Coronary artery (tissue), 2 donors: ENCODE measurements around the gene MEIS2.

ENCODE experiments used
- DNase-seq: peaks from one replicate; pipeline ENCODE4 v3.0.0-alpha.2; 2017; ENCODE audit warnings: low spot score
- H3K27ac ChIP-seq, 2 donors: fragments of 200-600 bp; sonication (generic); one replicate each; pipeline ENCODE4 v1.5.1; 2016 to 2019
- H3K4me3 ChIP-seq: fragments of 200-600 bp; sonication (generic); 2 replicates; pipeline ENCODE4 v1.5.1; 2016; ENCODE audit warnings: mild to moderate bottlenecking, moderate library complexity
- CTCF ChIP-seq: fragments of 200-600 bp; sonication (generic); IDR thresholded peaks from one replicate; pipeline ENCODE4 v1.5.1; 2019; ENCODE audit warnings: antibody characterized with exemption

MEIS2 gene

DNA sequence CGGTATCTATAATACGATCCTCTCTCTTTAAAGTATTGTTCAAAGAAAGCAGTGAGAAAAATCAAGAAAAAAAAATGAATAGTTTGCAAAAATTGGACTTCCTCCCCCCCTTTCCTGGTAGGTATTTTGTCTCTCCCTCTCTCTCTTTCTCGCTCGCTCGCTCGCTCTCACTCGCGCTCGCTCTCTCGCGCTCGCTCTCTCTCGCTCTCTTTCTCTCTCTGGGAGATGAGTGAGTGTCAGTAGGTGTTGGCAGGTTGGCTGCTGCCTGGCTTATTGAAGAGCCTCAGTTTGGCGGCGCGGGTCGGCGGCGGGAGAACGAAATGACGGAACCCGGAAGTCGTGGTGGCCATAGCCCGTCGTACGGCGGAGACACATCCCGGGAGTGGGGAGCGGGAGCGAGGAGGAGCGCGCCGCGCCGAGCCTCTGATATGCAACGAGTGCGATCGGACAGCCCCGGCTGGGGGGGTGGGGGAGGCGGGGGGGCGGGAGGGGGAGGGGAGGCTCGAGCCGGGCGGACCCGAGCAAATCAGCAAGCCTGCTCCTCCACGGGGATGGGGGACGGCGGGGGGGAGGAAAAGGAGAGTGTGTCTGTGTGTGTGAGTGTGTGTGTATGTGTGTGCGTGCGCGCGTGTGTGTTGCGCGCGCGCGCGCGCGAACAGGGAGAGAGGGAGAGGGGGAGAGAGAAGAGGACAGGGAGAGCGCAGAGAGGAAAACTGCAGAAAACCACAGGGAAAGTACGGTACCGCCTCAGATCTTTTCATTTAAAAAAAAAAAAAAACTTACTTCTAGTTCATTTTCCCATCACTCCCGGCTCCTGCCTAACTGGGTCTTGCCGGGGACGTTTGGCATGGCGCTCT is at the start of gene MEIS2:
MEIS2 (minus strand) TSS at position 441 of the 857 bp plus-strand sequence. CDS start 1,083 bp downstream, outside the sequence.
- peak; percentile 97 for DNase-seq
- peak within 1 kb of the TSS; percentile 90 to 98 for H3K27ac ChIP-seq
- no peak for TF ChIP-seq CTCF
- H3K4me3 ChIP-seq: peak within 1 kb of the TSS; percentile 93

GRCh38 chr15:37149146-37149545 is 48.8 kb upstream of the MEIS2 start:
- TF ChIP-seq CTCF: no peak

GRCh38 chr15:37148714-37149113 is 48.4 kb upstream of the MEIS2 start:
- no peak for DNase-seq
- TF ChIP-seq CTCF: no peak
- no peak overlapping the region for H3K27ac ChIP-seq

More at GRCh38 chr15:37149146-37149545, 48.8 kb upstream of the MEIS2 start:
- no peak overlapping the region for H3K4me3 ChIP-seq
- no peak overlapping the region for H3K27ac ChIP-seq
- no peak for DNase-seq

GRCh38 chr15:37143351-37143750 is 43.0 kb upstream of the MEIS2 start:
- no peak overlapping the region for H3K27ac ChIP-seq
- DNase-seq: no peak
- H3K4me3 ChIP-seq: no peak overlapping the region
- TF ChIP-seq CTCF: no peak

More at GRCh38 chr15:37148714-37149113, 48.4 kb upstream of the MEIS2 start:
- H3K4me3 ChIP-seq: no peak overlapping the region

GRCh38 chr15:37142371-37142770 is 42.0 kb upstream of the MEIS2 start:
- no peak overlapping the region for H3K27ac ChIP-seq
- no peak overlapping the region for H3K4me3 ChIP-seq
- TF ChIP-seq CTCF: no peak
- DNase-seq: no peak

DNA sequence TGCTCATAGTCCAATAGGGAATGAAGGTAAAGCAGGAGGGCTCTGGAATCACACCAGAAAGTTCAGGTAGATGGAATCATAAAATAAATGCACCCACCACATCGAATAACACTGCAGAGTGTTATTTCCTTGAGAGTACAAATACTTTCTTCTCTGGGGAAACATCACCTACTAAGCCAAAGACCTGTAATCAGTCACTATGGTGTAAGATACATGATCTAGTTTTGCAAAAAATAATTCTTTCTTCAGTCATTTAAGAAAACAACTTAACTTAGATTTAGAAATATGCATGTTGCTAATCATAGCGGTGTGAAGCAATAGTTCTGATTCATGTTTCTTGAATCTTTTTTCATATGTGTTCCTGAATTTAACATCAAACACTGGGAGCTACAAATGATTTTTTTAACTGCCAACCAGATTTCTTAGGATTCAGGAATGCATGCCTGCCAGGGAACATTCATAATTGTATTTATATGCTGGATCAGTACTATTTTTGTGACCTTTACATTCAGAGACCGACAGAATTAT is 40.2 kb upstream of the MEIS2 start:
- TF ChIP-seq CTCF: no peak
- DNase-seq: no peak
- Histone ChIP-seq H3K27ac (no peak overlapping the region), H3K4me3 (no peak overlapping the region)
